Measurements from ENCODE around the gene TM4SF1.
A peak's percentile ranks its signal among the peaks of the same experiment; 100 is the strongest.

TM4SF1 gene

GRCh38 chr3:149377408-149378364 is at the start of gene TM4SF1:
TSS of gene TM4SF1 (minus strand) at chr3:149377649. CDS start at chr3:149377547, 102 bp downstream.
- in situ Hi-C loops (cut with HindIII; ENCODE audit: low pct_ligation_motif_present, low pct_unique_long_range_greater_than_20kb, low sequenced_read_pairs) = no loop called here
- DNase-seq = peak; percentile 97

GRCh38 chr3:149426325-149426724 is 48.9 kb upstream of the TM4SF1 start:
- in situ Hi-C loops (cut with HindIII; ENCODE audit: low pct_ligation_motif_present, low pct_unique_long_range_greater_than_20kb, low sequenced_read_pairs) = no loop called here
- DNase-seq = no peak

GRCh38 chr3:149424918-149425317 is 47.5 kb upstream of the TM4SF1 start:
- DNase-seq = no peak
- in situ Hi-C loops (cut with HindIII; ENCODE audit: low pct_ligation_motif_present, low pct_unique_long_range_greater_than_20kb, low sequenced_read_pairs) = no loop called here

- no peak for DNase-seq
- in situ Hi-C loops (cut with HindIII; ENCODE audit: low pct_ligation_motif_present, low pct_unique_long_range_greater_than_20kb, low sequenced_read_pairs) = no loop called here
These were observed 44.3 kb upstream of the TM4SF1 start for GRCh38 chr3:149421764-149422163.

GRCh38 chr3:149419816-149420215 is 42.4 kb upstream of the TM4SF1 start:
- in situ Hi-C loops (cut with HindIII; ENCODE audit: low pct_ligation_motif_present, low pct_unique_long_range_greater_than_20kb, low sequenced_read_pairs) = no loop called here

GRCh38 chr3:149417727-149418126 is 40.3 kb upstream of the TM4SF1 start:
- in situ Hi-C loops (cut with HindIII; ENCODE audit: low pct_ligation_motif_present, low pct_unique_long_range_greater_than_20kb, low sequenced_read_pairs) = no loop called here
- no peak for DNase-seq

More at GRCh38 chr3:149419816-149420215, 42.4 kb upstream of the TM4SF1 start:
- DNase-seq = no peak

GRCh38 chr3:149417174-149417573 is 39.7 kb upstream of the TM4SF1 start:
- peak; percentile 33 for DNase-seq
- in situ Hi-C loops (cut with HindIII; ENCODE audit: low pct_ligation_motif_present, low pct_unique_long_range_greater_than_20kb, low sequenced_read_pairs) = no loop called here

GRCh38 chr3:149415484-149415883 is 38.0 kb upstream of the TM4SF1 start:
- in situ Hi-C loops (cut with HindIII; ENCODE audit: low pct_ligation_motif_present, low pct_unique_long_range_greater_than_20kb, low sequenced_read_pairs) = no loop called here

GRCh38 chr3:149414557-149415231 is 37.2 kb upstream of the TM4SF1 start:
- DNase-seq = no peak
- in situ Hi-C loops (cut with HindIII; ENCODE audit: low pct_ligation_motif_present, low pct_unique_long_range_greater_than_20kb, low sequenced_read_pairs) = no loop called here

More at GRCh38 chr3:149415484-149415883, 38.0 kb upstream of the TM4SF1 start:
- no peak for DNase-seq

- in situ Hi-C loops (cut with HindIII; ENCODE audit: low pct_ligation_motif_present, low pct_unique_long_range_greater_than_20kb, low sequenced_read_pairs) = no loop called here
These were observed 34.1 kb upstream of the TM4SF1 start for GRCh38 chr3:149411583-149411982.

GRCh38 chr3:149409351-149409750 is 31.9 kb upstream of the TM4SF1 start:
- DNase-seq = no peak
- in situ Hi-C loops (cut with HindIII; ENCODE audit: low pct_ligation_motif_present, low pct_unique_long_range_greater_than_20kb, low sequenced_read_pairs) = no loop called here

More at GRCh38 chr3:149411583-149411982, 34.1 kb upstream of the TM4SF1 start:
- DNase-seq = no peak

GRCh38 chr3:149407898-149408297 is 30.4 kb upstream of the TM4SF1 start:
- in situ Hi-C loops (cut with HindIII; ENCODE audit: low pct_ligation_motif_present, low pct_unique_long_range_greater_than_20kb, low sequenced_read_pairs) = no loop called here
- DNase-seq = no peak

GRCh38 chr3:149406244-149406752 is 28.8 kb upstream of the TM4SF1 start:
- DNase-seq = no peak
- in situ Hi-C loops (cut with HindIII; ENCODE audit: low pct_ligation_motif_present, low pct_unique_long_range_greater_than_20kb, low sequenced_read_pairs) = no loop called here

GRCh38 chr3:149403443-149403842 is 26.0 kb upstream of the TM4SF1 start:
- in situ Hi-C loops (cut with HindIII; ENCODE audit: low pct_ligation_motif_present, low pct_unique_long_range_greater_than_20kb, low sequenced_read_pairs) = no loop called here
- no peak for DNase-seq

- in situ Hi-C loops (cut with HindIII; ENCODE audit: low pct_ligation_motif_present, low pct_unique_long_range_greater_than_20kb, low sequenced_read_pairs) = no loop called here
- no peak for DNase-seq
These were observed 25.0 kb upstream of the TM4SF1 start for GRCh38 chr3:149402481-149402880.

- no peak for DNase-seq
- in situ Hi-C loops (cut with HindIII; ENCODE audit: low pct_ligation_motif_present, low pct_unique_long_range_greater_than_20kb, low sequenced_read_pairs) = no loop called here
These were observed 24.5 kb upstream of the TM4SF1 start for GRCh38 chr3:149401926-149402310.

- DNase-seq = no peak
- in situ Hi-C loops (cut with HindIII; ENCODE audit: low pct_ligation_motif_present, low pct_unique_long_range_greater_than_20kb, low sequenced_read_pairs) = no loop called here
These were observed 23.9 kb upstream of the TM4SF1 start for GRCh38 chr3:149401212-149401925.

- in situ Hi-C loops (cut with HindIII; ENCODE audit: low pct_ligation_motif_present, low pct_unique_long_range_greater_than_20kb, low sequenced_read_pairs) = no loop called here
- no peak for DNase-seq
These were observed 23.2 kb upstream of the TM4SF1 start for GRCh38 chr3:149400645-149401044.

GRCh38 chr3:149398296-149398695 is 20.8 kb upstream of the TM4SF1 start:
- DNase-seq = no peak
- in situ Hi-C loops (cut with HindIII; ENCODE audit: low pct_ligation_motif_present, low pct_unique_long_range_greater_than_20kb, low sequenced_read_pairs) = no loop called here

Data from ACHN (cell line).